ENCODE measurements around the gene CD3E. TPM values are rescaled to one million over a fixed set of nuclear protein-coding genes. Genes with fewer than 3 reads are reported as not detected.
A peak's percentile ranks its signal among the peaks of the same experiment; 100 is the strongest.

The CD3E gene
- total RNA-seq (1 to 10 TPM in 2 of 4 donors, under 1 TPM in 2; 0.59 to 2.2 (median 1.0) TPM), polyA plus RNA-seq (0.50 TPM)
- long read RNA-seq, donor 1, partial matches to known transcripts: 1 of 2 reads
- long read RNA-seq, donor 1, other reads (novel, unspliced or antisense): 1 of 2 reads
- long read RNA-seq, donor 2: 0 reads
- long read RNA-seq, donor 3: 0 reads
- long read RNA-seq, donor 4: 0 reads

DNA sequence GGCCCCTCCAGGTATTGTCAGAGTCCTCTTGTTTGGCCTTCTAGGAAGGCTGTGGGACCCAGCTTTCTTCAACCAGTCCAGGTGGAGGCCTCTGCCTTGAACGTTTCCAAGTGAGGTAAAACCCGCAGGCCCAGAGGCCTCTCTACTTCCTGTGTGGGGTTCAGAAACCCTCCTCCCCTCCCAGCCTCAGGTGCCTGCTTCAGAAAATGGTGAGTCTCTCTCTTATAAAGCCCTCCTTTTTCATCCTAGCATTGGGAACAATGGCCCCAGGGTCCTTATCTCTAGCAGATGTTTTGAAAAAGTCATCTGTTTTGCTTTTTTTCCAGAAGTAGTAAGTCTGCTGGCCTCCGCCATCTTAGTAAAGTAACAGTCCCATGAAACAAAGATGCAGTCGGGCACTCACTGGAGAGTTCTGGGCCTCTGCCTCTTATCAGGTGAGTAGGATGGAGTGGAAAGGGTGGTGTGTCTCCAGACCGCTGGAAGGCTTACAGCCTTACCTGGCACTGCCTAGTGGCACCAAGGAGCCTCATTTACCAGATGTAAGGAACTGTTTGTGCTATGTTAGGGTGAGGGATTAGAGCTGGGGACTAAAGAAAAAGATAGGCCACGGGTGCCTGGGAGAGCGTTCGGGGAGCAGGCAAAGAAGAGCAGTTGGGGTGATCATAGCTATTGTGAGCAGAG lies at the start of gene CD3E:
Gene CD3E (plus strand): TSS at position 163 of the 681 bp plus-strand sequence. CDS start 223 bp downstream, at position 386.
- no peaks in the 10 kb centered on the region for H3K4me1 ChIP-seq (ENCODE audit: control insufficient read depth, insufficient read depth, low read length)
- no peak within 1 kb of the TSS for H3K4me3 ChIP-seq (ENCODE audit: low read length)
- H3K9me3 ChIP-seq (ENCODE audit: control insufficient read depth, low read length): no peaks in the 10 kb centered on the region
- ATAC-seq (no peak), DNase-seq (no peak)
- no peak within 1 kb of the TSS for H3K27ac ChIP-seq (ENCODE audit: low read length)
- no peaks in the 10 kb centered on the region for H3K27me3 ChIP-seq (ENCODE audit: control insufficient read depth, insufficient read depth)
- WGBS: 75% methylated on average over 8 of the region's 8 CpGs
- intact Hi-C loops (cut with DNase I): no loop called here

DNA sequence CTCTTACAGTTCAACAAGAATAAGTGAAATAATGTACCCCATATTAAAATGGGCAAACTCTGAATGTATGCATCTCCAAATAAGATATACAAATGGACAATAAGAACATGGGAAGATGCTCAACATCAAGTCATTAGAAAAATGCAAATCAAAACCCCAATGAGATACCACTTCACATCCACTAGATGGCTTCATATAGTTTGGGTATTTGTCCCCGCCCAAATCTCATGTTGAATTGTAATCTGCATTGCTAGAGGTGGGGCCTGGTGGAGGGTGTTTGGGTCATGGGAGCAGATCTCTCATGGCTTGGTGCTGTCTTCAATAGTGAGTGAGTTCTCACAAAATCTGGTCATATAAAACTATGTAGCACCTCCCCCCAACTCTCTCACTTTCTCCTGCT lies 46.1 kb upstream of the CD3E start:
- DNase-seq (no peak), ATAC-seq (no peak)
- H3K9me3 ChIP-seq (ENCODE audit: control insufficient read depth, low read length): no peaks in the 10 kb centered on the region
- no peak overlapping the region for H3K4me3 ChIP-seq (ENCODE audit: low read length)
- WGBS: 0% methylated on average over 1 of the region's 1 CpG
- H3K27ac ChIP-seq (ENCODE audit: low read length): no peak overlapping the region
- no peaks in the 10 kb centered on the region for H3K27me3 ChIP-seq (ENCODE audit: control insufficient read depth, insufficient read depth)
- no peaks in the 10 kb centered on the region for H3K4me1 ChIP-seq (ENCODE audit: control insufficient read depth, insufficient read depth, low read length)
- intact Hi-C loops (cut with DNase I): no loop called here

DNA sequence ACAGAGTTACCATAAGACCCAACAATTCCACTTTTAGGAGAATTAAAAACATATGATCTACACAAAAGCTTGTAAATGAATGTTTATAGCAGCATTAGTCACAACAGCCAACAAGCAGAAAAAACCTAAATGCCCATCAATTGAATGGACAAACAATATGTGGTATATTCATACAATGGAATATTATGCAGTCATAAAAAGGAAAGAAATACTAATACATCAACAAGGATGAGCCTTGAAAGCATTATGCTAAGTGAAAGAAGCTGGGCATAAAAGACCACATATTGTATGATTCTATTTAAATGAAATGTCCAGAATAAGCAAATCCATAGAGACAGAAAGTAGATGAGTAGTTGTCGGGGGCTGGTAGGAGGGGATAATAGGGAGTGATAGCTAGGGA lies 45.4 kb upstream of the CD3E start:
- H3K4me3 ChIP-seq (ENCODE audit: low read length): no peak overlapping the region
- H3K9me3 ChIP-seq (ENCODE audit: control insufficient read depth, low read length): no peaks in the 10 kb centered on the region
- intact Hi-C loops (cut with DNase I): no loop called here
- ATAC-seq (no peak), DNase-seq (no peak)
- H3K27me3 ChIP-seq (ENCODE audit: control insufficient read depth, insufficient read depth): no peaks in the 10 kb centered on the region
- peaks cover 5% of the 10 kb centered on the region for H3K4me1 ChIP-seq (ENCODE audit: control insufficient read depth, insufficient read depth, low read length)
- no peak overlapping the region for H3K27ac ChIP-seq (ENCODE audit: low read length)
- WGBS: 100% methylated on average over 1 of the region's 1 CpG

DNA sequence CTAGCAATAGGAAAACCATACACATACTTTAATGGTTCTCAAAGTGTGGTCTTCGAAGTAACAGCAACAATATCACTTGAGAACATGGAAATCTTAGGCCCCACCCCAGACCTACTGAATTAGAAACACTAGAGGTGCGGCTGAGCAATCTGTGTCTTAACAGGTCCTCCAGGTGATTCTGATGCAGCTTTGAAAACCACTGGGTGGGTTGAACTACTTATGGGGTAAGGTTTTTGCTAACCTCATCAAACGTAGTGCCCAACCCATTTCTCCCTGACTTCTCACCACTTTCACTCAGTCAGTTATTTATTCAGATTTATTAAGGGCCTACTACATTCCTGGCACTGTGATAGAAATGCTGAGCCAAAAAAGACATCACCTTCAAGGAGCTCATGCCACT lies 44.2 kb upstream of the CD3E start:
- H3K4me1 ChIP-seq (ENCODE audit: control insufficient read depth, insufficient read depth, low read length): peaks cover 8% of the 10 kb centered on the region
- H3K9me3 ChIP-seq (ENCODE audit: control insufficient read depth, low read length): no peaks in the 10 kb centered on the region
- no peak overlapping the region for H3K4me3 ChIP-seq (ENCODE audit: low read length)
- intact Hi-C loops (cut with DNase I): no loop called here
- DNase-seq (no peak), ATAC-seq (no peak)
- H3K27ac ChIP-seq (ENCODE audit: low read length): no peak overlapping the region
- H3K27me3 ChIP-seq (ENCODE audit: control insufficient read depth, insufficient read depth): no peaks in the 10 kb centered on the region
- 84% methylated on average over 3 of the region's 3 CpGs for WGBS

DNA sequence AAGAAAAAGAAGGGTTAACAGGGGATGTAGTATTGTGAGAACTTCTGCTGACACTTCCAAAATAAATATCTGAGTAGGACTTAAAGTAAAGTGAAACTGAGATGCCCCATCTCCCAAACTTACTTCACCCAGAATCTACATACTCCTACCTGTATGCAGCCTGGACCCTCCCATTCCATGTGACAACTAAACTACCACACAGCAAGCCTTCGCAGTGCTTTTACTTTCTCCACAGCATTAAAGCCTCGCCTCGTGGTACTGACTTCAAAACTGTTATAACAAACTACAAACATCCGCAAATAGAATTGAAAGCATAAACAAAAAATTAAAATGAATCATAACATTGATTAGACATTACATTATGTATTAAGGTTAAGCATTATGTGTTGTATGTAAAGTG lies 41.4 kb upstream of the CD3E start:
- Histone ChIP-seq H3K4me3 (ENCODE audit: low read length) (peak overlapping the region; percentile 23), H3K27me3 (ENCODE audit: control insufficient read depth, insufficient read depth) (no peaks in the 10 kb centered on the region), H3K27ac (ENCODE audit: low read length) (no peak overlapping the region), H3K9me3 (ENCODE audit: control insufficient read depth, low read length) (no peaks in the 10 kb centered on the region), H3K4me1 (ENCODE audit: control insufficient read depth, insufficient read depth, low read length) (peaks cover 8% of the 10 kb centered on the region)
- intact Hi-C loops (cut with DNase I): no loop called here
- ATAC-seq (no peak), DNase-seq (no peak)
- 80% methylated on average over 4 of the region's 4 CpGs for WGBS

- H3K27me3 ChIP-seq (ENCODE audit: control insufficient read depth, insufficient read depth): no peaks in the 10 kb centered on the region
- peak within 1 kb of the TSS; percentile 50 for H3K4me3 ChIP-seq (ENCODE audit: low read length)
- H3K4me1 ChIP-seq (ENCODE audit: control insufficient read depth, insufficient read depth, low read length): peaks cover 8% of the 10 kb centered on the region
- H3K9me3 ChIP-seq (ENCODE audit: control insufficient read depth, low read length): no peaks in the 10 kb centered on the region
- no peak within 1 kb of the TSS for H3K27ac ChIP-seq (ENCODE audit: low read length)
- ATAC-seq: peak; percentile 88 to 90
- 10% methylated on average over 19 of the region's 19 CpGs for WGBS
- peak; percentile 42 to 69 (median 54) for DNase-seq
- intact Hi-C loops (cut with DNase I): no loop called here
These were observed 40.6 kb upstream of the CD3E start, which contains the start of gene MPZL2 for GRCh38 chr11:118263695-118264568. Gene MPZL2 (minus strand): TSS chr11:118264297. CDS start chr11:118264153, 144 bp downstream.

- Histone ChIP-seq H3K4me3 (ENCODE audit: low read length) (peak overlapping the region; percentile 50), H3K9me3 (ENCODE audit: control insufficient read depth, low read length) (no peaks in the 10 kb centered on the region), H3K27me3 (ENCODE audit: control insufficient read depth, insufficient read depth) (no peaks in the 10 kb centered on the region), H3K4me1 (ENCODE audit: control insufficient read depth, insufficient read depth, low read length) (peaks cover 8% of the 10 kb centered on the region), H3K27ac (ENCODE audit: low read length) (no peak overlapping the region)
- DNase-seq (no peak), ATAC-seq (no peak)
- WGBS: 56% methylated on average over 13 of the region's 13 CpGs
- intact Hi-C loops (cut with DNase I): no loop called here
These were observed 39.7 kb upstream of the CD3E start for GRCh38 chr11:118264569-118265465.

DNA sequence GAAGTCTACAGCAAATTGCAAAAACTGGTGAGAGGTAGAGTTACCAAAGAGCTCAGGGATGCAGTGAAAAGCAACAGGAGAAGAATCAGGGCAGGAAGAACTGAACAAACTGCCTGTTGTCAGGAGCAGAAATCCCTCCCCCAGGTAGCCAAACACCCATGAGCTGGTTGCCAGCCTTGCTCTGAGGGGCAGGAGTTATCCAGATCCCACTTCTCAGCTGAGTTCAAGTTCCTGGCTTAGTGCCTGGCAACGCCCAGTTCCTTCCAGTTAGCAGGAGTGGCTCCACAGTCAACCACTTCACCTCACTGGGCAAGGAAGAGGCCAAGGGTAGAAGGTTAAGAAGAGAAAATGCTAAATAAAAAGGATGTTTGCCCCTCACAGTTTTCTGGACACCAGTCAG lies 38.6 kb upstream of the CD3E start:
- Histone ChIP-seq H3K9me3 (ENCODE audit: control insufficient read depth, low read length) (no peaks in the 10 kb centered on the region), H3K4me3 (ENCODE audit: low read length) (no peak overlapping the region), H3K27me3 (ENCODE audit: control insufficient read depth, insufficient read depth) (no peaks in the 10 kb centered on the region), H3K27ac (ENCODE audit: low read length) (no peak overlapping the region), H3K4me1 (ENCODE audit: control insufficient read depth, insufficient read depth, low read length) (peaks cover 8% of the 10 kb centered on the region)
- intact Hi-C loops (cut with DNase I): no loop called here
- DNase-seq (peak; percentile 60 to 74 (median 64)), ATAC-seq (peak; percentile 70 to 82)
- WGBS: 57% methylated on average over 1 of the region's 1 CpG

- intact Hi-C loops (cut with DNase I): no loop called here
- H3K27me3 ChIP-seq (ENCODE audit: control insufficient read depth, insufficient read depth): no peaks in the 10 kb centered on the region
- ATAC-seq (peak in 1 of 2 donors; percentile 7), DNase-seq (no peak)
- H3K4me1 ChIP-seq (ENCODE audit: control insufficient read depth, insufficient read depth, low read length): peaks cover 8% of the 10 kb centered on the region
- WGBS: 78% methylated on average over 4 of the region's 4 CpGs
- H3K27ac ChIP-seq (ENCODE audit: low read length): no peak overlapping the region
- H3K9me3 ChIP-seq (ENCODE audit: control insufficient read depth, low read length): no peaks in the 10 kb centered on the region
- no peak overlapping the region for H3K4me3 ChIP-seq (ENCODE audit: low read length)
These were observed 37.0 kb upstream of the CD3E start for GRCh38 chr11:118267486-118267885.

- intact Hi-C loops (cut with DNase I): no loop called here
- ATAC-seq: no peak
- H3K4me1 ChIP-seq (ENCODE audit: control insufficient read depth, insufficient read depth, low read length): no peaks in the 10 kb centered on the region
These were observed 32.5 kb upstream of the CD3E start for GRCh38 chr11:118272001-118272400.

More at GRCh38 chr11:118272001-118272400, 32.5 kb upstream of the CD3E start:
- WGBS: 57% methylated on average over 2 of the region's 2 CpGs
- Histone ChIP-seq H3K27me3 (ENCODE audit: control insufficient read depth, insufficient read depth) (no peaks in the 10 kb centered on the region), H3K9me3 (ENCODE audit: control insufficient read depth, low read length) (no peaks in the 10 kb centered on the region), H3K4me3 (ENCODE audit: low read length) (no peak overlapping the region), H3K27ac (ENCODE audit: low read length) (no peak overlapping the region)
- no peak for DNase-seq

Data from right cardiac atrium (tissue), 5 donors.